ENCODE measurements around the gene CTXN2. TPM values are rescaled to one million over a fixed set of nuclear protein-coding genes. Genes with fewer than 3 reads are reported as not detected.
A peak's percentile ranks its signal among the peaks of the same experiment; 100 is the strongest.

CTXN2 gene
- 0.07 TPM in 1 of 2 replicates, not detected in the other for total RNA-seq (2014; rRNA removed; shearing (Covaris generic))

GRCh38 chr15:48191574-48192225, at the start of gene CTXN2:
Gene CTXN2 (plus strand): TSS chr15:48191665. CDS start chr15:48201301, 9,636 bp downstream.
- Histone ChIP-seq H3K27me3 (ENCODE audit: control insufficient read depth, insufficient read depth, low read length) (peaks cover 5% of the 10 kb centered on the region), H3K4me3 (ENCODE audit: insufficient read depth, low read depth, low read length) (peak within 1 kb of the TSS; percentile 19), H3K36me3 (replicated peaks; ENCODE audit: control insufficient read depth, insufficient read depth, low read length) (no peaks in the 10 kb centered on the region)
- DNase-seq: peak; percentile 7

- Histone ChIP-seq H3K36me3 (replicated peaks; ENCODE audit: control insufficient read depth, insufficient read depth, low read length) (peaks cover 2% of the 10 kb centered on the region), H3K27me3 (ENCODE audit: control insufficient read depth, insufficient read depth, low read length) (no peaks in the 10 kb centered on the region), H3K4me3 (ENCODE audit: insufficient read depth, low read depth, low read length) (no peak overlapping the region)
- DNase-seq: no peak
Measured at GRCh38 chr15:48143856-48144255, 47.6 kb upstream of the CTXN2 start.

GRCh38 chr15:48144889-48145288, 46.6 kb upstream of the CTXN2 start:
- no peaks in the 10 kb centered on the region for H3K27me3 ChIP-seq (ENCODE audit: control insufficient read depth, insufficient read depth, low read length)

DNA sequence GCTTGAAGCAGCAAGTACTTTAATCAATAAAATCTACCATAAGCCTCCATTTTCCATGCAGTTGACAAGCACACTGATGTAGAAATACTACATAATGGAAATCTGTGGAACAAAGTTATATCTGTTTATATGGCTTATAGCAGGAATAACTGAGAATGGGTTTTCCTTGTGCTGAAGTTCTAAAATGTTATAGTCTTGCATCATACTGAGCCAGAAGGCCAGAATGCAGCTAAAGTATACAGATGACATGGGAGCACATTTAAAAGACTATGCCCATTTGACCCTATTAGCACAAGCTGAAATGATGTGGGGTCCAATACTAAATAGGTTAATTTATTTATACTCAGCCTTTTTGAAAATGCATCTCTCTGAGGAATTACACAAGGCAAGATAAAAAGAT, 45.5 kb upstream of the CTXN2 start:
- no peak for DNase-seq
- Histone ChIP-seq H3K36me3 (replicated peaks; ENCODE audit: control insufficient read depth, insufficient read depth, low read length) (peaks cover 2% of the 10 kb centered on the region), H3K4me3 (ENCODE audit: insufficient read depth, low read depth, low read length) (no peak overlapping the region), H3K27me3 (ENCODE audit: control insufficient read depth, insufficient read depth, low read length) (no peaks in the 10 kb centered on the region)

More at GRCh38 chr15:48144889-48145288, 46.6 kb upstream of the CTXN2 start:
- peaks cover 2% of the 10 kb centered on the region for H3K36me3 ChIP-seq (replicated peaks; ENCODE audit: control insufficient read depth, insufficient read depth, low read length)
- no peak for DNase-seq
- H3K4me3 ChIP-seq (ENCODE audit: insufficient read depth, low read depth, low read length): no peak overlapping the region

DNA sequence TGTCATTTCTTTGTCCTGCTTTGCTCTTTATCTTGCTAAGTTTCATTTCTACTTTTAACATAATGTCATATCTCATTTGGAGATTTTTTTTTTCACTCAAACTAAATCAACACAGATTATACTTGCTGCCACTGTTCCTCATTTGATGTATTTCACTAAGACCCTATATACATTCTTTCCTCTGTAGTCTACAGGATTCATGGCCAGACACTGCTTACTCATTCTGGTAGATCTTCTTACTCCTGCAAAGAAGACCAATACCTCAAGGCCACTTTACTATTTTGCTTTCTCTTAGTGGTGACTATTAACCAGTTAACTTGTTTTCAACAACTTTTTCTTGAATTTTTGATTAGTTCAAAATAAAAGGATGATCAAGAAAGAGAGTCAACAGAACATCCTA, 44.1 kb upstream of the CTXN2 start:
- H3K36me3 ChIP-seq (replicated peaks; ENCODE audit: control insufficient read depth, insufficient read depth, low read length): peaks cover 2% of the 10 kb centered on the region
- no peaks in the 10 kb centered on the region for H3K27me3 ChIP-seq (ENCODE audit: control insufficient read depth, insufficient read depth, low read length)
- H3K4me3 ChIP-seq (ENCODE audit: insufficient read depth, low read depth, low read length): no peak overlapping the region
- no peak for DNase-seq

- no peaks in the 10 kb centered on the region for H3K27me3 ChIP-seq (ENCODE audit: control insufficient read depth, insufficient read depth, low read length)
- no peak overlapping the region for H3K4me3 ChIP-seq (ENCODE audit: insufficient read depth, low read depth, low read length)
- peaks cover 5% of the 10 kb centered on the region for H3K36me3 ChIP-seq (replicated peaks; ENCODE audit: control insufficient read depth, insufficient read depth, low read length)
- DNase-seq: no peak
Measured at GRCh38 chr15:48149858-48150257, 41.6 kb upstream of the CTXN2 start.

- H3K27me3 ChIP-seq (ENCODE audit: control insufficient read depth, insufficient read depth, low read length): no peaks in the 10 kb centered on the region
- DNase-seq: no peak
- H3K4me3 ChIP-seq (ENCODE audit: insufficient read depth, low read depth, low read length): no peak overlapping the region
- H3K36me3 ChIP-seq (replicated peaks; ENCODE audit: control insufficient read depth, insufficient read depth, low read length): peaks cover 6% of the 10 kb centered on the region
Measured at GRCh38 chr15:48153526-48153925, 37.9 kb upstream of the CTXN2 start.

GRCh38 chr15:48168616-48169015, 22.8 kb upstream of the CTXN2 start:
- H3K36me3 ChIP-seq (replicated peaks; ENCODE audit: control insufficient read depth, insufficient read depth, low read length): peaks cover 3% of the 10 kb centered on the region
- DNase-seq: no peak
- H3K4me3 ChIP-seq (ENCODE audit: insufficient read depth, low read depth, low read length): no peak overlapping the region
- no peaks in the 10 kb centered on the region for H3K27me3 ChIP-seq (ENCODE audit: control insufficient read depth, insufficient read depth, low read length)

GRCh38 chr15:48170981-48171380, 20.5 kb upstream of the CTXN2 start:
- Histone ChIP-seq H3K4me3 (ENCODE audit: insufficient read depth, low read depth, low read length) (no peak overlapping the region), H3K36me3 (replicated peaks; ENCODE audit: control insufficient read depth, insufficient read depth, low read length) (no peaks in the 10 kb centered on the region; the same call in 1 of the 2 replicates), H3K27me3 (ENCODE audit: control insufficient read depth, insufficient read depth, low read length) (no peaks in the 10 kb centered on the region)
- DNase-seq: no peak

DNA sequence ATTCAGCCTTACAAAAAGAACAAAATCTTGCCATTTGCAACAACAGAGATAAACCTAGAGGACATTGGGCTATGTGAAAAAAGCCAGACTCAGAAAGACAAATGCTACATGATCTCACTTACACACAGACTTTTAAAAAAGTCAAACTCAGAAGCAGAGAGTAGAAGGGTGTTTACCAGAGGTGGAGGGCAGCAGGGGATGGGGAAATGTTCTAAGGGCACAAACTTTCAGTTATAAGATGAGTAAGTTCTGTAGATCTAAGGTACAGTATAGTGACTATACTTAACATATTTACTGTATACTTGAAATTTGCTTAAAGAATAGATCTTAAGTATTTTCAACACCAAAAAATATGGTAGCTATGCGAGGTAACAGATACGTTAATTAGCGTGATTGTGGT, 16.3 kb upstream of the CTXN2 start:
- DNase-seq: no peak
- no peaks in the 10 kb centered on the region for H3K36me3 ChIP-seq (replicated peaks; ENCODE audit: control insufficient read depth, insufficient read depth, low read length)
- H3K4me3 ChIP-seq (ENCODE audit: insufficient read depth, low read depth, low read length): no peak overlapping the region
- H3K27me3 ChIP-seq (ENCODE audit: control insufficient read depth, insufficient read depth, low read length): no peaks in the 10 kb centered on the region

DNA sequence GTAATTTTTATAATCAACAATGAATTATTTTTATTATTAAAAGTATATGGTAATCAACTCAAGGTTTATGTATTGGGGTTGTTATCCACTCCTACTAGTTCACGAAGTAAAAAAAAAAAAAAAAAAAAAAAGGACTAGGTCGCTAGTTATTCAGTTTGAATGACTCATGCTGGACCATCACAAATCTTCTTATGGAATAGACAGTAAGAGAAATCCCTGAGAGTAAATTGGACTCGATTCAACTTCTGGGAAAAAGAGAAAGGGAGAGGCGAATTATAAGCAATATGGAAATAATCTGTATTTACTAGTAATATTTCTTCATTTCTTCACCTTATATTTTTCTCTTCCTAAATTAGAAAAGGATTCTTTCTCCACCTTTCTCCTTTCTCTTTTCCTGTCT, 15.4 kb upstream of the CTXN2 start:
- Histone ChIP-seq H3K27me3 (ENCODE audit: control insufficient read depth, insufficient read depth, low read length) (no peaks in the 10 kb centered on the region), H3K4me3 (ENCODE audit: insufficient read depth, low read depth, low read length) (no peak overlapping the region), H3K36me3 (replicated peaks; ENCODE audit: control insufficient read depth, insufficient read depth, low read length) (no peaks in the 10 kb centered on the region)
- DNase-seq: no peak

- no peaks in the 10 kb centered on the region for H3K27me3 ChIP-seq (ENCODE audit: control insufficient read depth, insufficient read depth, low read length)
- no peaks in the 10 kb centered on the region for H3K36me3 ChIP-seq (replicated peaks; ENCODE audit: control insufficient read depth, insufficient read depth, low read length)
- DNase-seq: no peak
- H3K4me3 ChIP-seq (ENCODE audit: insufficient read depth, low read depth, low read length): peak overlapping the region; percentile 74
Measured at GRCh38 chr15:48176957-48177356, 14.5 kb upstream of the CTXN2 start.

GRCh38 chr15:48177383-48177765, 14.1 kb upstream of the CTXN2 start:
- DNase-seq: no peak
- Histone ChIP-seq H3K36me3 (replicated peaks; ENCODE audit: control insufficient read depth, insufficient read depth, low read length) (no peaks in the 10 kb centered on the region), H3K4me3 (ENCODE audit: insufficient read depth, low read depth, low read length) (peak overlapping the region; percentile 74), H3K27me3 (ENCODE audit: control insufficient read depth, insufficient read depth, low read length) (no peaks in the 10 kb centered on the region)

GRCh38 chr15:48177766-48178647, 13.5 kb upstream of the CTXN2 start, which contains the start of gene MYEF2:
Gene MYEF2 (minus strand): TSS chr15:48178295. CDS start chr15:48178237, 58 bp downstream.
- no peaks in the 10 kb centered on the region for H3K36me3 ChIP-seq (replicated peaks; ENCODE audit: control insufficient read depth, insufficient read depth, low read length)
- peak; percentile 90 for DNase-seq
- peak within 1 kb of the TSS; percentile 74 for H3K4me3 ChIP-seq (ENCODE audit: insufficient read depth, low read depth, low read length)
- H3K27me3 ChIP-seq (ENCODE audit: control insufficient read depth, insufficient read depth, low read length): no peaks in the 10 kb centered on the region

DNA sequence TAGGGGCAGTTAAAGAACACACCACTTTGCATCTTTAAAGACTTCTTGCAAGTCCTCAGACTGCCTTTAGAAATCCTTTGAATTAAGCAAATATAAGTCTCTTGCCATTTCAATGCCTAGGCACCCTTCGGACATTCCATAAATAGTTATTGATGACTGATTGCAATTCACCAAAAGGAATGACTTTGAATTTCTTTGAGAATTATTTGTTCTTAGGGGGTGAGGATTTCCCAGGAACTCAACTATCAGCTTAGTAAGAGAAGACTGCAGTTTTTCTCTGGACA, 12.9 kb upstream of the CTXN2 start:
- DNase-seq: no peak

More for the DNA sequence above, 12.9 kb upstream of the CTXN2 start:
- no peaks in the 10 kb centered on the region for H3K27me3 ChIP-seq (ENCODE audit: control insufficient read depth, insufficient read depth, low read length)
- H3K36me3 ChIP-seq (replicated peaks; ENCODE audit: control insufficient read depth, insufficient read depth, low read length): no peaks in the 10 kb centered on the region
- H3K4me3 ChIP-seq (ENCODE audit: insufficient read depth, low read depth, low read length): peak overlapping the region; percentile 74

All from H7 (cell line).